OCI-LY1 (cell line): ENCODE measurements around the gene PCNX2.

Experiments
- H2AFZ ChIP-seq: fragments of 200-600 bp; sonication (generic), shearing (Covaris generic); 2 replicates; pipeline ENCODE4 v1.6.0; 2014; ENCODE audit warnings: antibody characterized with exemption, mild to moderate bottlenecking, low read length
- H3F3A ChIP-seq: fragments of 200-600 bp; sonication (generic), shearing (Covaris generic); 2 replicates; pipeline ENCODE4 v1.6.0; 2014; ENCODE audit warnings: mild to moderate bottlenecking, antibody characterized with exemption, low read length, moderate library complexity; ENCODE audit not compliant: insufficient read depth
- H3K27ac ChIP-seq: fragments of 200-600 bp; sonication (generic); 2 replicates; pipeline ENCODE4 v1.5.1; 2014; ENCODE audit warnings: low read length, mixed run types, mild to moderate bottlenecking, low read depth; ENCODE audit not compliant: poor library complexity, severe bottlenecking
- H3K27me3 ChIP-seq: fragments of 200-600 bp; sonication (generic); 2 replicates; pipeline ENCODE4 v1.6.0; 2014; ENCODE audit warnings: antibody characterized with exemption, mild to moderate bottlenecking, low read length, moderate library complexity; ENCODE audit not compliant: insufficient read depth
- H3K36me3 ChIP-seq: fragments of 200-600 bp; sonication (generic); 2 replicates; pipeline ENCODE4 v1.6.1; 2014; ENCODE audit warnings: mild to moderate bottlenecking, antibody characterized with exemption, low read length, moderate library complexity, mixed read lengths; ENCODE audit not compliant: insufficient read depth
- H3K4me1 ChIP-seq: fragments of 200-600 bp; sonication (generic); 2 replicates; pipeline ENCODE4 v1.5.1; 2014; ENCODE audit warnings: mild to moderate bottlenecking, low read length, moderate library complexity; ENCODE audit not compliant: insufficient read depth, severe bottlenecking
- H3K4me2 ChIP-seq: fragments of 200-600 bp; sonication (generic), shearing (Covaris generic); 2 replicates; pipeline ENCODE4 v1.6.1; 2014; ENCODE audit warnings: low read length
- H3K4me3 ChIP-seq: fragments of 200-600 bp; sonication (generic); 2 replicates; pipeline ENCODE4 v1.5.1; 2014; ENCODE audit warnings: low read length, low read depth, mild to moderate bottlenecking, mixed read lengths; ENCODE audit not compliant: poor library complexity, severe bottlenecking
- H3K79me2 ChIP-seq: fragments of 200-600 bp; shearing (Covaris generic); 2 replicates; pipeline ENCODE4 v1.6.1; 2016; ENCODE audit warnings: mixed run types, low read length, mixed read lengths; ENCODE audit not compliant: insufficient read depth
- H3K9ac ChIP-seq: fragments of 200-600 bp; sonication (generic), shearing (Covaris generic); 2 replicates; pipeline ENCODE4 v1.6.1; 2014; ENCODE audit warnings: mild to moderate bottlenecking, low read length, mixed read lengths
- H3K9me2 ChIP-seq: fragments of 200-600 bp; sonication (generic), shearing (Covaris generic); 2 replicates; pipeline ENCODE4 v1.6.1; 2014; ENCODE audit warnings: low read depth, mild to moderate bottlenecking, low read length, mixed read lengths
- H3K9me3 ChIP-seq: fragments of 200-600 bp; shearing (Covaris generic); 2 replicates; pipeline ENCODE4 v1.6.1; 2014; ENCODE audit warnings: low read length, mixed read lengths
- H4K20me1 ChIP-seq: fragments of 200-600 bp; sonication (generic), shearing (Covaris generic); 2 replicates; pipeline ENCODE4 v1.6.0; 2016; ENCODE audit warnings: mild to moderate bottlenecking, low read length; ENCODE audit not compliant: insufficient read depth
- CTCF ChIP-seq: fragments of 200-600 bp; sonication (generic), shearing (Covaris generic); IDR thresholded peaks from 2 replicates; pipeline ENCODE4 v1.5.1; 2017; ENCODE audit warnings: mild to moderate bottlenecking, antibody characterized with exemption, low read length, moderate library complexity, mixed read lengths
- EZH2 ChIP-seq: fragments of 200-600 bp; sonication (generic), shearing (Covaris generic); IDR thresholded peaks from 2 replicates; pipeline ENCODE4 v1.8.0; 2017; ENCODE audit warnings: borderline replicate concordance, mixed run types, mild to moderate bottlenecking, antibody characterized with exemption, low read length, moderate library complexity, mixed read lengths

PCNX2 gene

GRCh38 chr1:233256789-233257188 lies 38.7 kb downstream of the PCNX2 start:
- no peak overlapping the region for H2AFZ ChIP-seq
- no peak overlapping the region for H3K4me3 ChIP-seq
- peaks cover 6% of the 10 kb centered on the region for H3K4me1 ChIP-seq
- H3K36me3 ChIP-seq: peaks cover 20% of the 10 kb centered on the region; the same call in 1 of the 2 replicates
- TF ChIP-seq CTCF: no peak
- TF ChIP-seq EZH2: no peak
- no peaks in the 10 kb centered on the region for H3K9me3 ChIP-seq
- no peak overlapping the region for H3K9ac ChIP-seq
- H3K79me2 ChIP-seq: no peaks in the 10 kb centered on the region
- no peaks in the 10 kb centered on the region for H3K9me2 ChIP-seq
- no peaks in the 10 kb centered on the region for H3F3A ChIP-seq
- H3K27me3 ChIP-seq: no peaks in the 10 kb centered on the region
- H3K4me2 ChIP-seq: no peak overlapping the region
- no peaks in the 10 kb centered on the region for H4K20me1 ChIP-seq
- no peak overlapping the region for H3K27ac ChIP-seq

DNA sequence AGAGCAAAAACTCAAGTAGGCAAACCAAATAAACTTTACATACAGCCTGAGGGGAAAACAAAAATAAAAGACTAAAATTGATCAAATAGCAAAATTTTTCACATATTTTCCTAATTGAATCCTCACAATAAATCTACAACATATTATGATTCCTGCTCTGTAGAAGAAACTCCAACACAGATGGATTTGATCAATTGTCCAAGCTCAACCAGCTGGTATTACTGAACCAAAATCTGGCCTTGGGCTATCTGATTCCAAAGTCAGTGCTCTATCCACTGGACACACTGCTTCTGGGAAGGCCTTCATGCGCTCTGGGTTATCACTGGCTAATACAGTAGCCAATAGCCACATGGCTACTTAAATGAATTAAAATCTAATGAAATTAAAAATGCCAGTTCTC lies 39.3 kb downstream of the PCNX2 start:
- H3K27me3 ChIP-seq: no peaks in the 10 kb centered on the region
- peaks cover 20% of the 10 kb centered on the region; the same call in 1 of the 2 replicates for H3K36me3 ChIP-seq
- no peaks in the 10 kb centered on the region for H4K20me1 ChIP-seq
- no peak overlapping the region for H3K4me2 ChIP-seq
- no peak overlapping the region for H3K27ac ChIP-seq
- H3K9me2 ChIP-seq: no peaks in the 10 kb centered on the region
- H3F3A ChIP-seq: no peaks in the 10 kb centered on the region
- no peak for TF ChIP-seq CTCF
- no peak for TF ChIP-seq EZH2
- H2AFZ ChIP-seq: no peak overlapping the region
- no peak overlapping the region for H3K9ac ChIP-seq
- no peaks in the 10 kb centered on the region for H3K79me2 ChIP-seq
- peaks cover under 1% of the 10 kb centered on the region for H3K4me1 ChIP-seq
- no peaks in the 10 kb centered on the region for H3K9me3 ChIP-seq
- H3K4me3 ChIP-seq: no peak overlapping the region

DNA sequence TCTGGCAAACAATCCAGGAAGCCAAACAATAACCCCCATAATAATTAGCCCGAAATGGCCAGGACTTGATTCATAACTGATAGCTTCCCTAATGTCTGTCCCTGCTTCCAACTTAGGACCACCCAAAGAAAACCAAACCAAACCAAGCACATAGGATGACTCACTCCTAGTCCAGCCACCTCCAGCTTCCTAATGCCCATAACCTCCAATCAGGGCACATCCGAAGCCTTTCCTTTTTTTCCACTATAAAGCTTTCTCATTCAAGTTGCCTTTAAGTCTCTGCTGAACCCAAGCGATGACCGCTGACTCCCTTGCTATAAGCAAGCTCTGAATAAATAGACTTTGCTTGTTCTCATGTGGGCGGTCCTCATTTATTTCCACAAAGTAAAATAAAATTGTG lies 40.4 kb downstream of the PCNX2 start:
- Histone ChIP-seq H3K27me3 (no peaks in the 10 kb centered on the region), H3F3A (no peaks in the 10 kb centered on the region), H3K4me2 (no peak overlapping the region), H3K36me3 (peaks cover 20% of the 10 kb centered on the region; the same call in 1 of the 2 replicates), H3K79me2 (no peaks in the 10 kb centered on the region), H3K4me1 (no peaks in the 10 kb centered on the region), H3K27ac (no peak overlapping the region), H4K20me1 (no peaks in the 10 kb centered on the region), H2AFZ (no peak overlapping the region), H3K4me3 (no peak overlapping the region), H3K9me2 (no peaks in the 10 kb centered on the region), H3K9me3 (no peaks in the 10 kb centered on the region), H3K9ac (no peak overlapping the region)
- no peak for TF ChIP-seq EZH2
- no peak for TF ChIP-seq CTCF
